IPS-11a (cell line): Measurements from ENCODE around the gene LRP1B.

Source experiments
- H3K4me3 ChIP-seq: one replicate; pipeline ENCODE4 v1.5.1; 2013; ENCODE audit warnings: low read depth, low read length, control low read depth

Gene LRP1B

GRCh38 chr2:140770645-140771044 lies 1360.2 kb downstream of the LRP1B start:
- H3K4me3 ChIP-seq = no peak overlapping the region

- H3K4me3 ChIP-seq = no peak overlapping the region
Measured at GRCh38 chr2:140761807-140762206, 1369.0 kb downstream of the LRP1B start.

- no peak overlapping the region for H3K4me3 ChIP-seq
Measured at GRCh38 chr2:140759426-140760156, 1371.2 kb downstream of the LRP1B start.

GRCh38 chr2:140747665-140748064 lies 1383.2 kb downstream of the LRP1B start:
- H3K4me3 ChIP-seq = no peak overlapping the region

- H3K4me3 ChIP-seq = no peak overlapping the region
Measured at GRCh38 chr2:140747090-140747489, 1383.7 kb downstream of the LRP1B start.

GRCh38 chr2:140744379-140744778 lies 1386.4 kb downstream of the LRP1B start:
- H3K4me3 ChIP-seq = no peak overlapping the region

- H3K4me3 ChIP-seq = no peak overlapping the region
Measured at GRCh38 chr2:140737006-140737405, 1393.8 kb downstream of the LRP1B start.

GRCh38 chr2:140734992-140735391 lies 1395.8 kb downstream of the LRP1B start:
- H3K4me3 ChIP-seq = no peak overlapping the region

GRCh38 chr2:140718999-140719398 lies 1411.8 kb downstream of the LRP1B start:
- H3K4me3 ChIP-seq = no peak overlapping the region

- H3K4me3 ChIP-seq = no peak overlapping the region
Measured at GRCh38 chr2:140717481-140717880, 1413.3 kb downstream of the LRP1B start.

- H3K4me3 ChIP-seq = no peak overlapping the region
Measured at GRCh38 chr2:140714586-140714985, 1416.2 kb downstream of the LRP1B start.

- no peak overlapping the region for H3K4me3 ChIP-seq
Measured at GRCh38 chr2:140711867-140712266, 1418.9 kb downstream of the LRP1B start.

GRCh38 chr2:140701726-140702125 lies 1429.1 kb downstream of the LRP1B start:
- H3K4me3 ChIP-seq = no peak overlapping the region

- no peak overlapping the region for H3K4me3 ChIP-seq
Measured at GRCh38 chr2:140698636-140699035, 1432.2 kb downstream of the LRP1B start.

- no peak overlapping the region for H3K4me3 ChIP-seq
Measured at GRCh38 chr2:140696449-140696848, 1434.4 kb downstream of the LRP1B start.

GRCh38 chr2:140695155-140695554 lies 1435.7 kb downstream of the LRP1B start:
- H3K4me3 ChIP-seq = no peak overlapping the region

GRCh38 chr2:140687825-140688224 lies 1443.0 kb downstream of the LRP1B start:
- no peak overlapping the region for H3K4me3 ChIP-seq

- no peak overlapping the region for H3K4me3 ChIP-seq
Measured at GRCh38 chr2:140683658-140684057, 1447.2 kb downstream of the LRP1B start.

- H3K4me3 ChIP-seq = no peak overlapping the region
Measured at GRCh38 chr2:140680862-140681261, 1450.0 kb downstream of the LRP1B start.

GRCh38 chr2:140679752-140680151 lies 1451.1 kb downstream of the LRP1B start:
- no peak overlapping the region for H3K4me3 ChIP-seq

GRCh38 chr2:140669911-140670310 lies 1460.9 kb downstream of the LRP1B start:
- no peak overlapping the region for H3K4me3 ChIP-seq

- H3K4me3 ChIP-seq = no peak overlapping the region
Measured at GRCh38 chr2:140667203-140667602, 1463.6 kb downstream of the LRP1B start.

GRCh38 chr2:140662504-140662903 lies 1468.3 kb downstream of the LRP1B start:
- H3K4me3 ChIP-seq = no peak overlapping the region
